ENCODE measurements around the gene ITPKC. TPM values are rescaled to one million over a fixed set of nuclear protein-coding genes. Genes with fewer than 3 reads are reported as not detected.
A peak's percentile ranks its signal among the peaks of the same experiment; 100 is the strongest.

ITPKC gene
- total and polyA plus RNA-seq, 9 of the 15 experiments (the other 6 are each of a cell fraction or from before 2014, with no cell fraction given): 0.08 to 9.3 (median 5.8) TPM

DNA sequence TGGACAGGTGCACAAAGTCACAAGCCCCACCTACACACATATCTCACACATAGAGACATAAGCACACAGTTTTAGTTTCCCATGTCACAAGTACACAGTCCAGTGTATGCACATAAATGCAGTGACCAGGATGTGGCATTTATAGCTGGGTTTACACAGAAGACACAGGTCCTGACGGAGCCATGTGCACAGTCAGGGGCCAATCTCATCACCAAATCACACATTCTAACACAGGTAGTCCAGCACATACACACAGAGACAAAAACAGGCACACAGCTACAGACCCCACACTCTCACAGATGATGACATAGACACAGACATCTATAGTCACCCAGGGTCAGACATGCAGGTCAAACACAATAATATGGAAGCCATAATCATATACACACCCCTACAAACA is 28.6 kb upstream of the ITPKC start:
- ChIA-PET POLR2A (interaction anchor here (0.6 kb wide), 1 partner anchor 321 kb away, joined by 3 read pairs; no protein-coding TSS in a partner anchor), CTCF (ENCODE audit: low intra/inter-chr PET ratio) (no interaction called here)
- Histone ChIP-seq H3K9ac (ENCODE audit: insufficient read depth in 1 of 2, low read depth in 2 of 2, low read length in 2 of 2) (no peak overlapping the region), H3K36me3 (ENCODE audit: control insufficient read depth, insufficient read depth, low read length) (peaks cover 36% of the 10 kb centered on the region; the same call in 2 of the 3 replicates), H3K79me2 (ENCODE audit: control insufficient read depth, insufficient read depth, low read length) (peaks cover 36% of the 10 kb centered on the region), H2AFZ (ENCODE audit: low read depth, low read length) (no peak overlapping the region), H3K27ac (ENCODE audit: extremely low read depth, low read depth, low read length) (peak overlapping the region; percentile 62; the same call in 1 of the 3 replicates), H3K4me2 (ENCODE audit: insufficient read depth, low read length) (peak overlapping the region; percentile 90), H3K4me1 (replicated peaks in 1 of 2; ENCODE audit: control insufficient read depth in 2 of 2, insufficient read depth in 2 of 2, low read length in 2 of 2) (peaks cover 39 to 61% of the 10 kb centered on the region in 2 experiments), H3K9me3 (replicated peaks; ENCODE audit: control insufficient read depth, insufficient read depth, low read depth, low read length) (no peaks in the 10 kb centered on the region; the same call in 1 of the 2 replicates), H3K9me1 (ENCODE audit: control insufficient read depth, insufficient read depth, low read length) (peaks cover 6% of the 10 kb centered on the region), H3K4me3 (peak overlapping the region; percentile 65; the same call in 1 of the 2 replicates), H3K27me3 (ENCODE audit: control insufficient read depth in 2 of 2, insufficient read depth in 2 of 2, low read length in 2 of 2) (no peaks in the 10 kb centered on the region), H4K20me1 (replicated peaks; ENCODE audit: control insufficient read depth, insufficient read depth, low read length) (0 out of 2 replicates have a peak, but pooled peaks cover 4% of the 10 kb centered on the region)
- no peak for ATAC-seq
- FAIRE-seq: no peak
- DNase-seq (ENCODE audit: extremely low read depth in 1 of 4, low spot score in 3 of 4): no peak
- in situ Hi-C loops (cut with MboI): no loop called here
- no peak for TF ChIP-seq SOX6 (IDR thresholded peaks at IDR 0.05)
- no peak for TF ChIP-seq ZNF436 (CRISPR knock-in tag; IDR thresholded peaks at IDR 0.05)
- no peak for TF ChIP-seq CTCF (IDR thresholded peaks at IDR 0.05 in 2 of 3, conservative IDR thresholded peaks at IDR 0.05 in 1 of 3; ENCODE audit: insufficient read depth in 2 of 3, low read depth in 1 of 3, low read length in 3 of 3)
- TF ChIP-seq ZNF224 (CRISPR knock-in tag; IDR thresholded peaks at IDR 0.05): no peak
- TF ChIP-seq ZNF280B (CRISPR knock-in tag; IDR thresholded peaks at IDR 0.05): no peak
- TF ChIP-seq CC2D1A (IDR thresholded peaks at IDR 0.05): no peak
- TSS peak; percentile 50 for BruUV-seq (replicated peaks)
- intact Hi-C loops (cut with micrococcal nuclease): no loop called here
- 67% methylated on average over 1 of the region's 1 CpG for WGBS (ENCODE audit: insufficient coverage, low coverage, missing lambda C conversion rate)
